Fibroblast of lung (primary cell): ENCODE results near the gene C19orf81.

Source experiments
- EZH2 ChIP-seq: IDR thresholded peaks from 2 replicates; pipeline ENCODE4 v1.5.1; 2012; ENCODE audit warnings: low read length, control low read depth, mild to moderate bottlenecking; ENCODE audit errors: missing control alignments
- TF ChIP-seq, protein P1 (sequence below), 2 donors: IDR thresholded peaks in 1 of 2; conservative IDR thresholded peaks in 1 of 2; 1 replicate in 1 of 2; 2 replicates in 1 of 2; pipeline ENCODE4 v1.5.1; 2011 to 2012; ENCODE audit warnings: low read length in 2 of 2, control low read depth in 1 of 2, inconsistent platforms in 1 of 2, low read depth in 1 of 2, mild to moderate bottlenecking in 1 of 2

DNA sequence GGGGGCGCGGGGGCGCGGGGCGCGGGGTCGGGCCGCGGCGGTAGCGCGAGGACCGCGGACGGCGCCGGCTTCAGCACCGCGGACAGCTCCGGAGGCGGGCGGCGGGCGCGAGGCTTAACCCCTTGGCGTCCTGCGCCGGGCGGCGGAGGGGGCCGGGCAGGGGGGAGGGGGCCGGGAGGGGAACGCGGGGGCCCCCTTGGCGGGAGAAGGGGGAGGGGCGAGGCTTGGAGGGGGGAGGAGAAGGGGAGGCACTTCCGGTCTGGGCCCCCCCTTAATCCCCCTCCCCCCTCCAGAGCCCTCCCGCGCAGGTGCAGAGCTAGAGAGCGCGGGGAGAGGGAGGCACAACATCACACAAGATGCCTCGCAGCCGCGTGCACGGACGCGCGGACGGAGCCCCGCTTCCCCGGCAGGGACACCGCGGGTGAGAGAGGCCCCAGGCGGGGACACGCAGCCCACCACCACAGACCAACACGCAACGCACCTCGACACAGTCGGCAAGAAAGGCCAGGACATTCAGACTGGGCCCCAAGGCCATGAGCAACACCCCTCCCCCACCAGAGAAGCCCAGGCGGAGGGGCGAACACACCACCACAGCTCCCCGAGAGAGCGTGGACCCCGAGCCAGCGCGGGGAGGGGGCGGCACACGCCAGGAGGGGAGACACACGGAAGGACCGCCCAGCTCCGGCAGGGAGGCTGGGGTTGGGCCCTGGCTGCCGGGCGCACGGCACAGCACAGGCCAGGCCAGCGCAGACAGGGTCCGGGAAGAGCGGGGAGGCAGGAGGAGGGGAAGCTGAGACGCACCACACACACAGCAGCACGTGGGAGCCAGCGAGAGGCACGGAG lies 46.2 kb downstream of the C19orf81 start:
- TF ChIP-seq, protein P1, sequence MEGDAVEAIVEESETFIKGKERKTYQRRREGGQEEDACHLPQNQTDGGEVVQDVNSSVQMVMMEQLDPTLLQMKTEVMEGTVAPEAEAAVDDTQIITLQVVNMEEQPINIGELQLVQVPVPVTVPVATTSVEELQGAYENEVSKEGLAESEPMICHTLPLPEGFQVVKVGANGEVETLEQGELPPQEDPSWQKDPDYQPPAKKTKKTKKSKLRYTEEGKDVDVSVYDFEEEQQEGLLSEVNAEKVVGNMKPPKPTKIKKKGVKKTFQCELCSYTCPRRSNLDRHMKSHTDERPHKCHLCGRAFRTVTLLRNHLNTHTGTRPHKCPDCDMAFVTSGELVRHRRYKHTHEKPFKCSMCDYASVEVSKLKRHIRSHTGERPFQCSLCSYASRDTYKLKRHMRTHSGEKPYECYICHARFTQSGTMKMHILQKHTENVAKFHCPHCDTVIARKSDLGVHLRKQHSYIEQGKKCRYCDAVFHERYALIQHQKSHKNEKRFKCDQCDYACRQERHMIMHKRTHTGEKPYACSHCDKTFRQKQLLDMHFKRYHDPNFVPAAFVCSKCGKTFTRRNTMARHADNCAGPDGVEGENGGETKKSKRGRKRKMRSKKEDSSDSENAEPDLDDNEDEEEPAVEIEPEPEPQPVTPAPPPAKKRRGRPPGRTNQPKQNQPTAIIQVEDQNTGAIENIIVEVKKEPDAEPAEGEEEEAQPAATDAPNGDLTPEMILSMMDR (conservative IDR thresholded peaks at IDR 0.05 in 1 of 2, IDR thresholded peaks at IDR 0.05 in 1 of 2; ENCODE audit: low read depth in 1 of 2, low read length in 2 of 2), result no peak
- no peak for TF ChIP-seq EZH2
